ENCODE measurements around the gene RNASE11. TPM values are rescaled to one million over a fixed set of nuclear protein-coding genes. Genes with fewer than 3 reads are reported as not detected.

Gene RNASE11
- total RNA-seq, 1 donor: not detected

DNA sequence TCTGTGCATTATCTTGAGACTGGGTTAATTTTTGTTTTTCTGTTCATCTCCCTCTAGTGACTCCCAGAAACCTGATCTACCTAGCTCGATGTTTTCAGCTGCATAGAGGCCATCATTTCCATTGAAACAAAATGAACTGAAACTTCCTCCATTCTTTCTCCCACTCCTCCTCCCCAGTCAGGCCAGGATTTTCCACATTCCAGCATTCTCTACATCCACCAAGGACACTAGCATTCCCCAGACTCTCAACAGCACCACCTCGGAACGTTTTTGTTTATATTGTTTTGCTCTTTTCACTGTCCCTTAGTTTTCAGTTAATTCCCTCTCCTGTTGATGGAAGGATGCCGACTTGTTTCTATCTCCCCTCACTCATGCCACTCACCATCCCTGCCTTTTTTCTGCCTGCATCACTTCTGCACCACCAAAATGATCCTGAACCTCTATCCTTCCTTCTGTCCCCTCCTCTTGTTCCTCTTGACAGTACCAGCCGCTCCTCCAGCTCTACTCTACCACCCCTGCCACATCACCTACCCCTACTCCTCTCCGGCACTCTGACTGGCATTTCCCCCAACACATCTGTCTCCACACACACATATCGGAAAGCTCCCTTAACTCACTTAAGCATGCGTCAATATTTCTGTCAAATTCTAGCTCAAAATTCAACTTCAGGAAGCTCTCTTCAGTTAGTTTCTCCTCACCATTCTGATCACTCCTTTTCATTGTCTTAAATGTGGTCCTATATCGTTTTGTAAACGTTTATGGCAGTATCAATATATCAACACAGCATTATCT lies 40.5 kb upstream of the RNASE11 start:
- TF ChIP-seq, protein P1, sequence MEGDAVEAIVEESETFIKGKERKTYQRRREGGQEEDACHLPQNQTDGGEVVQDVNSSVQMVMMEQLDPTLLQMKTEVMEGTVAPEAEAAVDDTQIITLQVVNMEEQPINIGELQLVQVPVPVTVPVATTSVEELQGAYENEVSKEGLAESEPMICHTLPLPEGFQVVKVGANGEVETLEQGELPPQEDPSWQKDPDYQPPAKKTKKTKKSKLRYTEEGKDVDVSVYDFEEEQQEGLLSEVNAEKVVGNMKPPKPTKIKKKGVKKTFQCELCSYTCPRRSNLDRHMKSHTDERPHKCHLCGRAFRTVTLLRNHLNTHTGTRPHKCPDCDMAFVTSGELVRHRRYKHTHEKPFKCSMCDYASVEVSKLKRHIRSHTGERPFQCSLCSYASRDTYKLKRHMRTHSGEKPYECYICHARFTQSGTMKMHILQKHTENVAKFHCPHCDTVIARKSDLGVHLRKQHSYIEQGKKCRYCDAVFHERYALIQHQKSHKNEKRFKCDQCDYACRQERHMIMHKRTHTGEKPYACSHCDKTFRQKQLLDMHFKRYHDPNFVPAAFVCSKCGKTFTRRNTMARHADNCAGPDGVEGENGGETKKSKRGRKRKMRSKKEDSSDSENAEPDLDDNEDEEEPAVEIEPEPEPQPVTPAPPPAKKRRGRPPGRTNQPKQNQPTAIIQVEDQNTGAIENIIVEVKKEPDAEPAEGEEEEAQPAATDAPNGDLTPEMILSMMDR (IDR thresholded peaks at IDR 0.05; ENCODE audit: insufficient read depth, low read length): no peak
- H3K4me3 ChIP-seq (ENCODE audit: low read depth, low read length): no peak overlapping the region
- no peak for DNase-seq (ENCODE audit: low read depth)

DNA sequence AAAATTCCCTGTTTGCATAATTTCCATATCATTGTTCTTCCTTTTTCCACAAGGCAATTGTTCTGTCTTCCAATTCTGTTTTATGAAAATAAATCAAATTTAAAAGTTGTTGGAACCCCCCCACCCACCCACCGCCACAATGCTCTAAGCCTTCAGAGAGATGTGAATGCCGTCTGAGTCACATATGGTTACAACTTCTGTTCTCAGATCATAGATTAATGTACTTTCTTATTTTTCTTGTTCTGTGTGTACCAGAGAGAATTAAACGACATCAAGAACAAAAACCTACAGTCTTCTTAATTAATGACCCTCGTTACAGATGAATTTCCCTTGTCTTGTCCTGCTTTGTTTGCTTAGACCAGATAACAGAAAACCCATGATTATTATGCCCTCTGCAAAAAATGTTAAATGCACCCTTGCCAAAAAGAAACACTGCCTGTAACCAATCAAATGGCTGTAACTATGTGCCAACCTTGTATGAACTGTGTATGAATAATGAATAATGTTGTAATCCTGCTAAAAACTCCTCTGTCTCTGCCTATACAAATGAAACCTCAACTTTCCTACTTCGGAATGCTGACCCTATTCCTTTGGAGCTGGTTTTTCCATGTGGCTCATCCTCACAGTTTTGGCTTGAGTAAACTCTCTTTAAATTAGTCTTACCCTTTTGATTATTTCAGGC lies 39.7 kb upstream of the RNASE11 start:
- TF ChIP-seq, protein P1 (IDR thresholded peaks at IDR 0.05; ENCODE audit: insufficient read depth, low read length): no peak
- DNase-seq (ENCODE audit: low read depth): peak; percentile 27
- no peak overlapping the region for H3K4me3 ChIP-seq (ENCODE audit: low read depth, low read length)

GRCh38 chr14:20626274-20626673 lies 38.5 kb upstream of the RNASE11 start:
- H3K4me3 ChIP-seq (ENCODE audit: low read depth, low read length): no peak overlapping the region
- DNase-seq (ENCODE audit: low read depth): no peak

GRCh38 chr14:20624495-20625070 lies 36.8 kb upstream of the RNASE11 start:
- peak; percentile 65 for DNase-seq (ENCODE audit: low read depth)
- TF ChIP-seq, protein P1 (IDR thresholded peaks at IDR 0.05; ENCODE audit: insufficient read depth, low read length): no peak
- H3K4me3 ChIP-seq (ENCODE audit: low read depth, low read length): peak overlapping the region; percentile 62

More at GRCh38 chr14:20626274-20626673, 38.5 kb upstream of the RNASE11 start:
- TF ChIP-seq, protein P1 (IDR thresholded peaks at IDR 0.05; ENCODE audit: insufficient read depth, low read length): no peak

GRCh38 chr14:20623798-20624197 lies 36.0 kb upstream of the RNASE11 start:
- no peak for DNase-seq (ENCODE audit: low read depth)
- H3K4me3 ChIP-seq (ENCODE audit: low read depth, low read length): no peak overlapping the region
- TF ChIP-seq, protein P1 (IDR thresholded peaks at IDR 0.05; ENCODE audit: insufficient read depth, low read length): no peak

DNA sequence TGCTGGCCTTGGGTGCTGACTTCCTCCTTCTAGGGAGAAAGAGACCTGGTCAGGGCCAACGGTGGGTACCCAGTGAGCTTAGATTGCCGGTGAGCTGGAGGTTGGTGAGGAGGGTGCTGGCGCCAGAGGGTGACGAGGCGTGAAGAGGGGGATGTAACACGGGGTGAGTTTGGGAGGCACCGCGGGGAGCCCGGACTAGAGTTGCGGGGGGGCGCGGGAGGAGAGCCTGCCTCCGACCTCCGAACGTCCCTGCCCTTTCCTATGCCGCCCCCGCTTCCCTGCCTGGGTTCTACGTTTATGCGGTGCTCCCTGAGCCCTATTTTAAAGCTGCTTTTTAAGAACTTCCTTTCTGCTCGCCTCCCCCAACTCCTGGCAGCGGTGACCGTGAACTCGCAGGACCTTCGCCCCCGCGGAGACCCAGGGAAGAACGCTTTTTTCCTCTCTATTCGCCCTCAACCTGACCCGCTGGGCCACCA lies 35.1 kb upstream of the RNASE11 start:
- TF ChIP-seq, protein P1 (IDR thresholded peaks at IDR 0.05; ENCODE audit: insufficient read depth, low read length): no peak
- H3K4me3 ChIP-seq (ENCODE audit: low read depth, low read length): no peak overlapping the region
- no peak for DNase-seq (ENCODE audit: low read depth)

All from fibroblast of the aortic adventitia (primary cell).